Activated T-helper 17 cell treated with anti-CD3 and anti-CD28 coated beads, Interleukin-2, amount 50 U/mL, for 72 hours (primary cell): ENCODE measurements around the gene CEP170B. TPM values are rescaled to one million over a fixed set of nuclear protein-coding genes. Genes with fewer than 3 reads are reported as not detected.

Experiments
- ATAC-seq: fragments of 150-1000 bp; cut with Tn5 transposase; replicated peaks from 2 replicates; pipeline ENCODE4 v1.10.0; 2021; ENCODE audit warnings: mild to moderate bottlenecking, moderate library complexity
- H3K27ac Mint-ChIP-seq: one replicate; pipeline ENCODE4 v1.8.0; 2022; ENCODE audit warnings: mixed read lengths
- H3K27me3 Mint-ChIP-seq: one replicate; pipeline ENCODE4 v1.8.0; 2022; ENCODE audit warnings: mixed read lengths
- H3K36me3 Mint-ChIP-seq: one replicate; pipeline ENCODE4 v1.8.0; 2022; ENCODE audit warnings: low read depth, mild to moderate bottlenecking, mixed read lengths
- H3K4me1 Mint-ChIP-seq: one replicate; pipeline ENCODE4 v1.8.0; 2022; ENCODE audit warnings: mixed read lengths
- H3K4me3 Mint-ChIP-seq: one replicate; pipeline ENCODE4 v1.8.0; 2022; ENCODE audit warnings: mild to moderate bottlenecking, mixed read lengths
- H3K9me3 Mint-ChIP-seq: one replicate; pipeline ENCODE4 v1.8.0; 2022; ENCODE audit warnings: mixed read lengths
- total RNA-seq, 2 donors: library from RNA; stranded (reverse); gene quantifications; one replicate each; pipeline ENCODE4 v1.2.3, GENCODE V29; 2022

Gene CEP170B
- total RNA-seq, 2 donors from 2014 or later: 5.2 to 6.1 TPM

GRCh38 chr14:104868811-104869572, 3.9 kb downstream of the CEP170B start:
- no peak for ATAC-seq
- no peaks in the 10 kb centered on the region for H3K27me3 Mint-ChIP-seq
- H3K4me3 Mint-ChIP-seq: no peak overlapping the region
- H3K4me1 Mint-ChIP-seq: no peaks in the 10 kb centered on the region
- no peaks in the 10 kb centered on the region for H3K36me3 Mint-ChIP-seq
- H3K9me3 Mint-ChIP-seq: no peaks in the 10 kb centered on the region
- H3K27ac Mint-ChIP-seq: no peak overlapping the region

- Mint-ChIP-seq H3K27me3 (no peaks in the 10 kb centered on the region), H3K4me3 (no peak overlapping the region), H3K9me3 (no peaks in the 10 kb centered on the region), H3K27ac (no peak overlapping the region), H3K36me3 (no peaks in the 10 kb centered on the region), H3K4me1 (no peaks in the 10 kb centered on the region)
- no peak for ATAC-seq
Measured at GRCh38 chr14:104869669-104870367, 4.8 kb downstream of the CEP170B start.

GRCh38 chr14:104870368-104871144, 5.5 kb downstream of the CEP170B start:
- no peak overlapping the region for H3K27ac Mint-ChIP-seq
- no peaks in the 10 kb centered on the region for H3K4me1 Mint-ChIP-seq

GRCh38 chr14:104871145-104871655, 6.1 kb downstream of the CEP170B start:
- Mint-ChIP-seq H3K27me3 (no peaks in the 10 kb centered on the region), H3K4me3 (no peak overlapping the region), H3K4me1 (no peaks in the 10 kb centered on the region), H3K36me3 (no peaks in the 10 kb centered on the region), H3K9me3 (no peaks in the 10 kb centered on the region), H3K27ac (no peak overlapping the region)
- ATAC-seq: no peak

More at GRCh38 chr14:104870368-104871144, 5.5 kb downstream of the CEP170B start:
- Mint-ChIP-seq H3K9me3 (no peaks in the 10 kb centered on the region), H3K27me3 (no peaks in the 10 kb centered on the region), H3K36me3 (no peaks in the 10 kb centered on the region), H3K4me3 (no peak overlapping the region)
- ATAC-seq: peak; percentile 48

- Mint-ChIP-seq H3K4me1 (no peaks in the 10 kb centered on the region), H3K36me3 (no peaks in the 10 kb centered on the region), H3K27me3 (no peaks in the 10 kb centered on the region), H3K4me3 (no peak overlapping the region), H3K9me3 (no peaks in the 10 kb centered on the region), H3K27ac (no peak overlapping the region)
- no peak for ATAC-seq
Measured at GRCh38 chr14:104871656-104872468, 6.8 kb downstream of the CEP170B start.

GRCh38 chr14:104872469-104873341, 7.6 kb downstream of the CEP170B start:
- no peak for ATAC-seq
- H3K4me3 Mint-ChIP-seq: no peak overlapping the region
- H3K27me3 Mint-ChIP-seq: no peaks in the 10 kb centered on the region
- H3K27ac Mint-ChIP-seq: no peak overlapping the region
- no peaks in the 10 kb centered on the region for H3K9me3 Mint-ChIP-seq
- no peaks in the 10 kb centered on the region for H3K4me1 Mint-ChIP-seq
- no peaks in the 10 kb centered on the region for H3K36me3 Mint-ChIP-seq

- Mint-ChIP-seq H3K4me1 (no peaks in the 10 kb centered on the region), H3K27me3 (no peaks in the 10 kb centered on the region), H3K4me3 (no peak overlapping the region), H3K36me3 (no peaks in the 10 kb centered on the region), H3K27ac (no peak overlapping the region), H3K9me3 (no peaks in the 10 kb centered on the region)
- no peak for ATAC-seq
Measured at GRCh38 chr14:104873380-104874055, 8.4 kb downstream of the CEP170B start.

- Mint-ChIP-seq H3K4me3 (no peak overlapping the region), H3K36me3 (no peaks in the 10 kb centered on the region), H3K9me3 (no peaks in the 10 kb centered on the region), H3K27ac (no peak overlapping the region), H3K27me3 (no peaks in the 10 kb centered on the region), H3K4me1 (no peaks in the 10 kb centered on the region)
- no peak for ATAC-seq
Measured at GRCh38 chr14:104874110-104874531, 9.1 kb downstream of the CEP170B start.

GRCh38 chr14:104874571-104875411, 9.7 kb downstream of the CEP170B start:
- no peaks in the 10 kb centered on the region for H3K27me3 Mint-ChIP-seq
- no peak overlapping the region for H3K4me3 Mint-ChIP-seq
- ATAC-seq: no peak
- no peaks in the 10 kb centered on the region for H3K36me3 Mint-ChIP-seq
- no peak overlapping the region for H3K27ac Mint-ChIP-seq
- H3K4me1 Mint-ChIP-seq: no peaks in the 10 kb centered on the region
- no peaks in the 10 kb centered on the region for H3K9me3 Mint-ChIP-seq

GRCh38 chr14:104875412-104875751, 10.3 kb downstream of the CEP170B start:
- Mint-ChIP-seq H3K4me1 (no peaks in the 10 kb centered on the region), H3K4me3 (no peak overlapping the region), H3K9me3 (no peaks in the 10 kb centered on the region), H3K27me3 (no peaks in the 10 kb centered on the region), H3K36me3 (no peaks in the 10 kb centered on the region), H3K27ac (no peak overlapping the region)
- ATAC-seq: no peak

- H3K36me3 Mint-ChIP-seq: no peaks in the 10 kb centered on the region
- H3K9me3 Mint-ChIP-seq: no peaks in the 10 kb centered on the region
- H3K4me1 Mint-ChIP-seq: no peaks in the 10 kb centered on the region
- H3K27me3 Mint-ChIP-seq: no peaks in the 10 kb centered on the region
- no peak overlapping the region for H3K4me3 Mint-ChIP-seq
- H3K27ac Mint-ChIP-seq: no peak overlapping the region
- no peak for ATAC-seq
Measured at GRCh38 chr14:104875811-104876210, 10.7 kb downstream of the CEP170B start.

- Mint-ChIP-seq H3K4me3 (no peak overlapping the region), H3K4me1 (no peaks in the 10 kb centered on the region), H3K27ac (no peak overlapping the region), H3K27me3 (no peaks in the 10 kb centered on the region), H3K9me3 (no peaks in the 10 kb centered on the region), H3K36me3 (no peaks in the 10 kb centered on the region)
- peak; percentile 85 for ATAC-seq
Measured at GRCh38 chr14:104876251-104876699, 11.2 kb downstream of the CEP170B start.
